Activated T-helper 2 cell treated with anti-CD3 and anti-CD28 coated beads, Interferon-gamma antibody, Interleukin-2, Interleukin-4, amounts not matched to agents 10 μg/mL and 5 μg/mL and 100 μg/mL, durations not matched to agents 14 hours and 24 hours and 36 hours (primary cell): ENCODE measurements around the gene CDKAL1. TPM values are rescaled to one million over a fixed set of nuclear protein-coding genes. Genes with fewer than 3 reads are reported as not detected.

Experiments
- DNase-seq: peaks from one replicate; pipeline ENCODE4 v3.0.0; 2021; ENCODE audit warnings: low spot score
- H3K27ac Mint-ChIP-seq: one replicate; pipeline ENCODE4 v1.8.0; 2021; ENCODE audit warnings: mixed read lengths
- H3K27me3 Mint-ChIP-seq: one replicate; pipeline ENCODE4 v1.8.0; 2021; ENCODE audit warnings: low read depth, mixed read lengths
- H3K36me3 Mint-ChIP-seq: one replicate; pipeline ENCODE4 v1.8.0; 2021; ENCODE audit warnings: low read depth, mixed read lengths
- H3K4me1 Mint-ChIP-seq: one replicate; pipeline ENCODE4 v1.8.0; 2021; ENCODE audit warnings: low read depth, mixed read lengths
- H3K4me3 Mint-ChIP-seq: one replicate; pipeline ENCODE4 v1.8.0; 2021; ENCODE audit warnings: low read depth, mild to moderate bottlenecking, moderate library complexity, mixed read lengths
- H3K9me3 Mint-ChIP-seq: one replicate; pipeline ENCODE4 v1.8.0; 2021; ENCODE audit warnings: mixed read lengths
- intact Hi-C: fragments of 100-400 bp; cut with micrococcal nuclease; formaldehyde crosslinking; loops from one replicate; pipeline ENCODE4 v1.15.1; 2023
- total RNA-seq: library from RNA; stranded (reverse); gene quantifications from 2 replicates; pipeline ENCODE4 v1.2.3, GENCODE V29; 2022

The CDKAL1 gene
- total RNA-seq, 1 donor from 2014 or later: 31.2 TPM

GRCh38 chr6:21131406-21131805 lies 597.1 kb downstream of the CDKAL1 start:
- H3K36me3 Mint-ChIP-seq: no peaks in the 10 kb centered on the region
- no peak overlapping the region for H3K4me3 Mint-ChIP-seq
- no peaks in the 10 kb centered on the region for H3K27me3 Mint-ChIP-seq
- H3K9me3 Mint-ChIP-seq: no peaks in the 10 kb centered on the region
- no peak overlapping the region for H3K27ac Mint-ChIP-seq
- no peak for DNase-seq
- H3K4me1 Mint-ChIP-seq: no peaks in the 10 kb centered on the region
- intact Hi-C loops: no loop called here

DNA sequence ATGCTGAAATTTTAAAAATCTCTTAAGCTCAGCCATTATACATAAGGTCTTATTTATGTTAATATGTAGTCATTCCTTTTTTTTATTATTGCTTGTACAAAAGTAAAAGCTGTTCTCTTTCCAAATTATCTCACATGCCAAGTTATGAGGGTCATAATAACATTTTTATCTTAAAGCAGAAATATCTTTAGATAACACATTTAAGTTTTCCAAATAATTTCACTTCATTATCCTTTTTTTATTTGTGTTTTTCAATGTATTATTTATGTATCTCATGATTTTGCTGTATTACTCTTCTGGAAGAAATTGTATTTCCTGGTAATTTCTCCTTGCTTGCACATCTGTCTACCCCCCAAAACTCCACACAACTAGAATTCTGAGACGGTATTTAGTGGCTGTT lies 598.2 kb downstream of the CDKAL1 start:
- Mint-ChIP-seq H3K9me3 (no peaks in the 10 kb centered on the region), H3K27me3 (no peaks in the 10 kb centered on the region), H3K27ac (no peak overlapping the region), H3K36me3 (no peaks in the 10 kb centered on the region), H3K4me3 (no peak overlapping the region), H3K4me1 (no peaks in the 10 kb centered on the region)
- intact Hi-C loops: no loop called here
- no peak for DNase-seq

GRCh38 chr6:21132856-21133838 lies 598.9 kb downstream of the CDKAL1 start:
- Mint-ChIP-seq H3K27ac (no peak overlapping the region), H3K36me3 (no peaks in the 10 kb centered on the region), H3K4me1 (no peaks in the 10 kb centered on the region), H3K4me3 (no peak overlapping the region), H3K9me3 (no peaks in the 10 kb centered on the region), H3K27me3 (no peaks in the 10 kb centered on the region)
- DNase-seq: no peak
- intact Hi-C loops: no loop called here

DNA sequence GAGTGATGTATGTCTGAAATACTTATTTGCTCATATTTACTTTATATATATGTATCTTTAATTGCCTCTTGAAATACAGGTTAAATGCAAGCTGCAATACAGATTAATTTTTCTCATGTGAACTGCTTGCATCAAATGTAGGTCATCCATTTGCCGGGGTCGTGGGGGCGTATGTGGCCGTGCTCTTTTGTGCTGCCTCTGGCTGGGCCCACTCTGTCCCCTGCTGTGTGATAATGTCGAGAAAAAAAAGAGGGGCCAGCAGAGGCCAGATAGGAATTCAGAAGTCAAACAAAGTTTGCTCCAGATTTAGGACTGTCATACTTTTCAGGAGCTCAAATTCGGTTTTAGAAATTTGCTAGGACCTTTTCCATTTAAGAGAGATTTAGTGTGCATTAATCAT lies 599.6 kb downstream of the CDKAL1 start:
- H3K4me1 Mint-ChIP-seq: no peaks in the 10 kb centered on the region
- no peaks in the 10 kb centered on the region for H3K36me3 Mint-ChIP-seq
- no peaks in the 10 kb centered on the region for H3K9me3 Mint-ChIP-seq
- H3K4me3 Mint-ChIP-seq: no peak overlapping the region
- intact Hi-C loops: no loop called here
- DNase-seq: no peak
- no peak overlapping the region for H3K27ac Mint-ChIP-seq
- no peaks in the 10 kb centered on the region for H3K27me3 Mint-ChIP-seq

- Mint-ChIP-seq H3K9me3 (no peaks in the 10 kb centered on the region), H3K4me3 (no peak overlapping the region), H3K4me1 (no peaks in the 10 kb centered on the region), H3K36me3 (no peaks in the 10 kb centered on the region), H3K27ac (no peak overlapping the region), H3K27me3 (no peaks in the 10 kb centered on the region)
- DNase-seq: no peak
- intact Hi-C loops: no loop called here
Observed at GRCh38 chr6:21134356-21134755, 600.1 kb downstream of the CDKAL1 start.

GRCh38 chr6:21135484-21136013 lies 601.3 kb downstream of the CDKAL1 start:
- Mint-ChIP-seq H3K27ac (no peak overlapping the region), H3K4me1 (no peaks in the 10 kb centered on the region), H3K36me3 (peaks cover 2% of the 10 kb centered on the region), H3K9me3 (no peaks in the 10 kb centered on the region), H3K27me3 (no peaks in the 10 kb centered on the region), H3K4me3 (no peak overlapping the region)
- intact Hi-C loops: no loop called here
- DNase-seq: no peak

DNA sequence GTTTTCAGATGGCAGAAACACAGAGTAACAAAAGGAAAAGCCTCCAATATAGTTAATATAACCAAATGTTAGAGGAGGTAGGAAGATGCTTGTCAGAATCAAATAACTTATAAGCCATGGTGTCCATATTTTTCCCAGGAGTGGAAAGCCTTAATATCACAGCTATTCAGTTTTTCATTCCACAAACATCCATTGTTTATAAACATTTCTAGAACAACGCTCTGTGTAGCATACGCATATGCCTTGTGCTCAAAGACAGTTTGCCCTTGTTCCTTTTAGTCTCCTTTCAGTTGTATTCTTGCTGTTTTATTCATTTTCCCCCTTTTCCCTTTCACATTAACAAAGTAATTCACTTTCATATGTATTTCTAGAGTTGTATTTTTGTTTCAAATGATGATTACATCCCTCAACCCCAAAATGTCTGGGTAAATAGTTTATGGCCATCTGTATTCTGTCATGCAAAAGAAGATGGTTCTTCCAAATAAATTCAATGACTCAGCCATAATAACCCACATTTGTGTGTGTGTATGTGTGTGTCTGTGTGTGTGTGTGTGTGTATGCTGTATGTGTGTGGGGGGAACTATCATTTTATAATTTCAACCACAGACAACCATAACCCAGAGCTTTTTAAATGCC lies 603.6 kb downstream of the CDKAL1 start:
- Mint-ChIP-seq H3K9me3 (no peaks in the 10 kb centered on the region), H3K36me3 (peaks cover 5% of the 10 kb centered on the region), H3K27me3 (no peaks in the 10 kb centered on the region), H3K4me3 (no peak overlapping the region), H3K4me1 (no peaks in the 10 kb centered on the region), H3K27ac (no peak overlapping the region)
- intact Hi-C loops: no loop called here
- no peak for DNase-seq

GRCh38 chr6:21138336-21139069 lies 604.2 kb downstream of the CDKAL1 start:
- H3K4me3 Mint-ChIP-seq: no peak overlapping the region
- H3K27me3 Mint-ChIP-seq: no peaks in the 10 kb centered on the region
- no peaks in the 10 kb centered on the region for H3K4me1 Mint-ChIP-seq
- intact Hi-C loops: no loop called here
- no peak for DNase-seq
- no peak overlapping the region for H3K27ac Mint-ChIP-seq
- H3K9me3 Mint-ChIP-seq: no peaks in the 10 kb centered on the region
- H3K36me3 Mint-ChIP-seq: peaks cover 5% of the 10 kb centered on the region

- DNase-seq: no peak
- H3K9me3 Mint-ChIP-seq: no peaks in the 10 kb centered on the region
- no peaks in the 10 kb centered on the region for H3K4me1 Mint-ChIP-seq
- no peaks in the 10 kb centered on the region for H3K27me3 Mint-ChIP-seq
- H3K4me3 Mint-ChIP-seq: no peak overlapping the region
- peaks cover 5% of the 10 kb centered on the region for H3K36me3 Mint-ChIP-seq
- H3K27ac Mint-ChIP-seq: no peak overlapping the region
- intact Hi-C loops: no loop called here
Observed at GRCh38 chr6:21140966-21141365, 606.7 kb downstream of the CDKAL1 start.

DNA sequence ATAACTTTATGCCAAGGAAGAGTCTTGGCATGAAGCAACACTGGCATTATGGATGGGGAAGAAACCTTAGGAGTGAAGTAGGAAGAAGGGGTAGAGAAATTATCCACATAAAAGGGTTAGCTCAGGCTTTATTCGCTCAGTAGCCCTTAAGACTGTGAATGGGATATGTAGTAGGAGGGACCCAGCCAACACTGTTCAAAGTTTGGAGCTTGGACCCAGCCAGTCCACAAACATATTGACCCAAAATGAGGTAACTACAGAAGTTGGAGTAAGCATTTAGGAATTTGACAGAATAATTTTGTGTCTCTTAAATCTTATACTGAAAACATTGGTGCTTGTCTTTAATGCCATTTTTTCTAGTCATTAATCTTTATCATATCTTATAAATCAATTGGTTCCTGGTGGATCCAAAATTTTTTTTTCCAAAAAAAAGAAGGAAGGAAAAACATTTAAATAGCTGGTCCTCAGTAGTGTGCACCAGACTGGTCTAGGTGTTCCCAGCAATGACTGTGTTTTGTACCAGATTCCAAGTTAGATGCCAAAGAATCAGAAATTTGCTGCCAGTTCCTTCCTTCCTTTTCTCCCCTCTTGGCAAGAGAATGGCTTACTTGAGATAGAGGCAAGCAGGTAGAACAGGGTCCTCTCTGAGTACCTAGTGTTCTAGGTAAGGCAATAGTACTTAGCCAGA lies 607.5 kb downstream of the CDKAL1 start:
- H3K4me1 Mint-ChIP-seq: no peaks in the 10 kb centered on the region
- no peaks in the 10 kb centered on the region for H3K9me3 Mint-ChIP-seq
- no peak overlapping the region for H3K27ac Mint-ChIP-seq
- no peak for DNase-seq
- no peaks in the 10 kb centered on the region for H3K27me3 Mint-ChIP-seq
- H3K4me3 Mint-ChIP-seq: no peak overlapping the region
- H3K36me3 Mint-ChIP-seq: peaks cover 5% of the 10 kb centered on the region
- intact Hi-C loops: no loop called here

DNA sequence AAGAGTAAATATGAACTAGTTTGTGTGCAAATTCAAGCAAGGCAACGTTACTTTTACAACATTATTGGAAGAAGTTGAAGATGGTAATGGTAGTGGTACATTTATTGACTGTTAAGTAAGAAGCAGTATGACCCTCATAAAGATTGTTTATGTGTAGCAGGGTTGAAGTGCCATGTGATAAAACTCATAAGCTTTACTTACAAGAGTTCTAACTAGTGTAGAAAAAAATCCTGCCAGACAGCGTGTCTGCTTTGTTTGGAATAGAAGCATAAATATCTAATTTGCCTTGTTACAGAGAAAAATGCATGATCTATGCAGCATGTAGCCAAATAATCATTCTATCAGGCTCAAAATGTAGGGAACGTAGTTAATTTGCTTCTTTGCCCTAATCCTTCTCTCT lies 608.5 kb downstream of the CDKAL1 start:
- Mint-ChIP-seq H3K36me3 (peaks cover 5% of the 10 kb centered on the region), H3K4me1 (no peaks in the 10 kb centered on the region), H3K27me3 (no peaks in the 10 kb centered on the region), H3K9me3 (no peaks in the 10 kb centered on the region), H3K4me3 (no peak overlapping the region), H3K27ac (no peak overlapping the region)
- no peak for DNase-seq
- intact Hi-C loops: no loop called here

DNA sequence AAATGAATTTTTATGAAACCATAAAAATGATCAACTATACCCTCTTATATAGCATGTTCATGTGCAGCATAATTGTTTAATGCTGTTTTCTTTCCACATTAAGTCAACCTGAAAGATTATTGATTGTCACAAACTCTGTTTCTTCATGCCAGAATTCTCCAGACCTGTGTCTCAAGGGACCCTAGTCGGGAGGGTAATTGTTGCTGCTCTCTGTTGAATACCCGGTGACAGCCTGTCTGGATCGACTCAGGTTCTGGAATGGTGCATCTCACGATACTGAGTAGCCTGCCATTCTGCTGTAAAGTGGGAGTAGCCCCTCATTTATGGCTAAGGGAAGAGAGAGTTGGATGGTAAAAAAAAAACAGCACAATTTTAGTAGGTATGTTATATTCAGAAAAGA lies 609.4 kb downstream of the CDKAL1 start:
- DNase-seq: no peak
- peaks cover 5% of the 10 kb centered on the region for H3K36me3 Mint-ChIP-seq
- no peak overlapping the region for H3K27ac Mint-ChIP-seq
- H3K4me3 Mint-ChIP-seq: no peak overlapping the region
- intact Hi-C loops: no loop called here
- no peaks in the 10 kb centered on the region for H3K9me3 Mint-ChIP-seq
- H3K4me1 Mint-ChIP-seq: no peaks in the 10 kb centered on the region
- H3K27me3 Mint-ChIP-seq: no peaks in the 10 kb centered on the region
